C4-2B (cell line): ENCODE measurements around the gene CSNK2A3.
"Not testable (repeated sequence)": the region's sequence is repeated elsewhere in the genome, so short reads cannot be mapped to it uniquely, and the experiment has no call there.

ENCODE experiments used
- H3K27ac ChIP-seq: fragments of 450-650 bp; 2 replicates; pipeline ENCODE4 v1.5.1; 2017
- CTCF ChIP-seq: fragments of 450-650 bp; conservative IDR thresholded peaks from 2 replicates; pipeline ENCODE4 v1.5.1; 2017; ENCODE audit warnings: mild to moderate bottlenecking
- ZFX ChIP-seq: fragments of 450-650 bp; IDR thresholded peaks from 2 replicates; pipeline ENCODE4 v1.6.1; 2017

CSNK2A3 gene

GRCh38 chr11:11352878-11353277, at the start of gene CSNK2A3:
TSS of gene CSNK2A3 (minus strand) at chr11:11353250. CDS start at chr11:11353119, 131 bp downstream.
- not testable (repeated sequence) for H3K27ac ChIP-seq

GRCh38 chr11:11401960-11402535, 49.0 kb upstream of the CSNK2A3 start:
- H3K27ac ChIP-seq = no peak overlapping the region
- TF ChIP-seq CTCF = no peak
- no peak for TF ChIP-seq ZFX

- no peak overlapping the region for H3K27ac ChIP-seq
- no peak for TF ChIP-seq ZFX
- TF ChIP-seq CTCF = no peak
Measured at GRCh38 chr11:11400635-11401232, 47.7 kb upstream of the CSNK2A3 start.

- TF ChIP-seq ZFX (no peak), CTCF (no peak)
- H3K27ac ChIP-seq = no peak overlapping the region
Measured at GRCh38 chr11:11400121-11400520, 47.1 kb upstream of the CSNK2A3 start.

- no peak overlapping the region for H3K27ac ChIP-seq
- TF ChIP-seq ZFX (no peak), CTCF (no peak)
Measured at GRCh38 chr11:11397781-11398180, 44.7 kb upstream of the CSNK2A3 start.

- TF ChIP-seq ZFX (no peak), CTCF (no peak)
- no peak overlapping the region for H3K27ac ChIP-seq
Measured at GRCh38 chr11:11397036-11397415, 44.0 kb upstream of the CSNK2A3 start.

GRCh38 chr11:11396301-11397035, 43.4 kb upstream of the CSNK2A3 start:
- TF ChIP-seq CTCF (no peak), ZFX (no peak)
- H3K27ac ChIP-seq = no peak overlapping the region
